ENCODE results near the gene CIC. TPM values are rescaled to one million over a fixed set of nuclear protein-coding genes. Genes with fewer than 3 reads are reported as not detected.

The CIC gene
- total RNA-seq, 1 donor from 2014 or later: 51.3 TPM

GRCh38 chr19:42293540-42293939 lies 24.5 kb downstream of the CIC start:
- intact Hi-C loops (cut with DNase I): no loop called here
- no peak for DNase-seq (ENCODE audit: low spot score)

- no peak for DNase-seq (ENCODE audit: low spot score)
- intact Hi-C loops (cut with DNase I): no loop called here
Observed at GRCh38 chr19:42293948-42294347, 24.9 kb downstream of the CIC start.

DNA sequence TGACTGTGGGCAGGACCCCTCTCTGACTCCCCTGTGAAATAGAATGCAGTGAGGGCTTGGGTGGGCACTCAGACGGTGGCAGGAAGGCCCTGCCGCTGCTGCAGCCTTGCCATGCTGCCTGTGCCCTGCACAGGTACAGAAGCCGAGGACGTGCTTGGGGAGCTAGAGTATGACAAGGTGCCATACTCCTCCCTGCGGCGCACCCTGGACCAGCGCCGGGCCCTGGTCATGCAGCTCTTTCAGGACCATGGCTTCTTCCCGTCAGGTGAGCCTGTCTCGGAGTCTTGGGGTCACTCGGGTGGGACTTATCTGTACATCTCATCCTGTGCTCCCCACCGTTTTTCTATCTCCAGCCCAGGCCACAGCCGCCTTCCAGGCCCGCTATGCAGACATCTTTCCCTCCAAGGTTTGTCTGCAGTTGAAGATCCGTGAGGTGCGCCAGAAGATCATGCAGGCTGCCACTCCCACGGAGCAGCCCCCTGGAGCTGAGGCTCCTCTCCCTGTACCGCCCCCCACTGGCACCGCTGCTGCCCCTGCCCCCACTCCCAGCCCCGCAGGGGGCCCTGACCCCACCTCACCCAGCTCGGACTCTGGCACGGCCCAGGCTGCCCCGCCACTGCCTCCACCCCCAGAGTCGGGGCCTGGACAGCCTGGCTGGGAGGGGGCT lies 25.6 kb downstream of the CIC start:
- intact Hi-C loops (cut with DNase I): no loop called here
- DNase-seq (ENCODE audit: low spot score): no peak

GRCh38 chr19:42295342-42295741 lies 26.3 kb downstream of the CIC start:
- DNase-seq (ENCODE audit: low spot score): no peak
- intact Hi-C loops (cut with DNase I): no loop called here

DNA sequence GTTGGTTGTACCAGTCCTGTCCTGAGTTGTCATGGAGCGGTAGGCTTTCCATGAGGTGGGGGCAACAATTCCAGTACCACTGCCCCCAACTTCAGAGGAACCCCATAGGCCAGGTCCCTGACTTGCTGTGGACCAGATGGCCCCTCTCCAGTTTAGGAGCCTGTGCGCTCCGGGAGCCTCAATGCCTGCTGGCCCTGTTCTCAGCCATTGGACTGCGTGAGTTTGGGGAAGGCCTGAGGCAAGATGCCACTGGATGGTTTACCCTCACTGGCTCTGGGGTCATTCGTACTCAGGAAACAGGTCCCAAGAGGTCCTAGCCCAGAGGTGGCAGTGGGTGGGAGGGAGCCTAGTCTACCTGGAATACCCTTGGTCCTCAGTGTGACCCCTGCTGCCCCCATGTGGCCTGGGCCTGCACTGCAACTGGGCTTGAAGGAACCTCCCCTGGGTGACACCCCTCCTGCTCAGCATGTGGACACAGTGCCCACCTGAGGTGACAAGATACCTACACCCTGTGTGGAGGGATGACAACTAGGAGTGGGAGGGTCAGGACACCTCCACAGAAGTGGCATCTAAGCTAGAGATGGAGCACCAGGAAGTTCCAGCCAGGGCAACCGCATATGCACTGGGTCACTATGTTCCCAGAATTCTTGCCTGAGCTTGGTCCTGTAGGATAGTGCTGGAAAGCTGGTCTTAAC lies 26.9 kb downstream of the CIC start:
- peak; percentile 92 for DNase-seq (ENCODE audit: low spot score)
- intact Hi-C loops (cut with DNase I): no loop called here

DNA sequence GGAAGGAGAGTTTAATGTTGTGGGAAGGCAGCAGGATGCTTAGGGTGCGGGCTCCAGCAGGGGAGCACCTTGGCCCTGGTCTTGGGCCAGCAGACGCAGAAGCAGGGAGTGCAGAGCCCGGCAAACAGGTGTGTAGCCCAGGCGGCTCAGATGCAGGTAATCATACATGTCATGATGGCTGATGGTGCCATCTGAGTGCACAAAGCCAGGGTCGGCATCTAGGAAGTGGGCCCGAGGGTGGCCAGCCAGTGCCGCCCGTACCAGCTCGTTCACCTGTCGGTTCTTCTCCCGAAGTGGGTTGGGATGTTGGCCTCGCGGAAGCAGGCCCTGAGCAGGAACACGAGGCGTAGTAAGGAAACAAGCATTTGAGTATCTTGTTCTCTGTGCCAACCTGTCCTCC lies 28.0 kb downstream of the CIC start:
- DNase-seq (ENCODE audit: low spot score): no peak
- intact Hi-C loops (cut with DNase I): no loop called here

GRCh38 chr19:42301646-42302203 lies 32.7 kb downstream of the CIC start, which contains the start of gene PRR19:
Gene PRR19 (plus strand): TSS chr19:42302132. CDS start chr19:42309585, 7,453 bp downstream.
- intact Hi-C loops (cut with DNase I): no loop called here
- no peak for DNase-seq (ENCODE audit: low spot score)

DNA sequence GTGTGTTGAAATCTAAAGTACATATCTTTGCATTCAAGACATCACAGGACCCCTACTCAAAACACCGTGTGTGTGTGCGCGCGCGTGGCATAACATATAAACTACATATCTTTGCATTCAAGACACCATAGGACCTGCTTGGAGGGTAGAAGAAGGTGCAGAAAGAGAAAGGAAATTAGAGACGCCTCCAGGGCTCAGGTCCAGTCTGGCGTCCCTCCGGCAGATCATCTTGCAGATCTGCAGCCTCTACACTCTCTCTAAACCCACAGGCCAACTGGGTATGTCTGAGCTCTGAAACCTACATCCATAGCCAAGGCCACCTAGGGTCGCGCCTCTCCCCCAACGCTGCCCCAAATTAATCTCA lies 34.0 kb downstream of the CIC start:
- DNase-seq (ENCODE audit: low spot score): no peak
- intact Hi-C loops (cut with DNase I): no loop called here

- intact Hi-C loops (cut with DNase I): no loop called here
- DNase-seq (ENCODE audit: low spot score): no peak
Observed at GRCh38 chr19:42303876-42304275, 34.8 kb downstream of the CIC start.

GRCh38 chr19:42306646-42307045 lies 37.6 kb downstream of the CIC start:
- DNase-seq (ENCODE audit: low spot score): no peak

GRCh38 chr19:42309686-42310085 lies 40.6 kb downstream of the CIC start:
- intact Hi-C loops (cut with DNase I): no loop called here
- DNase-seq (ENCODE audit: low spot score): no peak

More at GRCh38 chr19:42306646-42307045, 37.6 kb downstream of the CIC start:
- intact Hi-C loops (cut with DNase I): no loop called here

- DNase-seq (ENCODE audit: low spot score): no peak
- intact Hi-C loops (cut with DNase I): no loop called here
Observed at GRCh38 chr19:42311657-42312056, 42.6 kb downstream of the CIC start.

- intact Hi-C loops (cut with DNase I): no loop called here
- DNase-seq (ENCODE audit: low spot score): no peak
Observed at GRCh38 chr19:42312370-42312769, 43.3 kb downstream of the CIC start.

- intact Hi-C loops (cut with DNase I): no loop called here
- DNase-seq (ENCODE audit: low spot score): no peak
Observed at GRCh38 chr19:42313096-42313839, 44.2 kb downstream of the CIC start, which contains the start of gene TMEM145. Gene TMEM145 (plus strand): TSS chr19:42313309. CDS start chr19:42313377, 68 bp downstream.

GRCh38 chr19:42313840-42314755 lies 45.0 kb downstream of the CIC start:
- no peak for DNase-seq (ENCODE audit: low spot score)
- intact Hi-C loops (cut with DNase I): no loop called here

GRCh38 chr19:42315024-42315423 lies 46.0 kb downstream of the CIC start:
- DNase-seq (ENCODE audit: low spot score): no peak
- intact Hi-C loops (cut with DNase I): no loop called here

- no peak for DNase-seq (ENCODE audit: low spot score)
- intact Hi-C loops (cut with DNase I): no loop called here
Observed at GRCh38 chr19:42316223-42317211, 47.5 kb downstream of the CIC start.

GRCh38 chr19:42317535-42317934 lies 48.5 kb downstream of the CIC start:
- intact Hi-C loops (cut with DNase I): no loop called here
- DNase-seq (ENCODE audit: low spot score): no peak
